Urinary bladder (tissue), 4 donors: Measurements from ENCODE around the gene POLL. TPM values are rescaled to one million over a fixed set of nuclear protein-coding genes. Genes with fewer than 3 reads are reported as not detected.

Experiments used
- DNase-seq: peaks from one replicate; pipeline ENCODE4 v3.0.0-alpha.2; 2015; ENCODE audit errors: extremely low spot score
- H3K27ac ChIP-seq: one replicate; pipeline ENCODE4 v1.5.1; 2013; ENCODE audit warnings: low read depth, mild to moderate bottlenecking, moderate library complexity
- H3K36me3 ChIP-seq: one replicate; pipeline ENCODE4 v1.6.1; 2013; ENCODE audit warnings: mild to moderate bottlenecking, moderate library complexity; ENCODE audit not compliant: insufficient read depth
- H3K4me1 ChIP-seq: one replicate; pipeline ENCODE4 v1.6.1; 2013; ENCODE audit warnings: mild to moderate bottlenecking, moderate library complexity; ENCODE audit not compliant: insufficient read depth
- H3K4me3 ChIP-seq: one replicate; pipeline ENCODE4 v1.5.1; 2013; ENCODE audit warnings: low read depth, low read length
- WGBS: extraction: QIAGEN DNeasy Blood & Tissue Kit; methylation state at CpG from one replicate; pipeline ENCODE4 v1.1.7; 2013; 5-methylcytosine and 5-hydroxymethylcytosine counted together
- polyA plus RNA-seq: library from polyadenylated mRNA; stranded (reverse); fragments of 200-250 nt; gene quantifications from one replicate; pipeline ENCODE4 v1.2.3, GENCODE V29; 2013
- total RNA-seq: library from RNA; depleted of rRNA; stranded (reverse); fragments of >200 nt; gene quantifications from one replicate; pipeline ENCODE4 v1.2.3, GENCODE V29; 2014
- donor health status: healthy with polysubstance abuse.
- donor health status: healthy.

The POLL gene
- total and polyA plus RNA-seq, 2 donors = 10.4 to 27.6 TPM

DNA sequence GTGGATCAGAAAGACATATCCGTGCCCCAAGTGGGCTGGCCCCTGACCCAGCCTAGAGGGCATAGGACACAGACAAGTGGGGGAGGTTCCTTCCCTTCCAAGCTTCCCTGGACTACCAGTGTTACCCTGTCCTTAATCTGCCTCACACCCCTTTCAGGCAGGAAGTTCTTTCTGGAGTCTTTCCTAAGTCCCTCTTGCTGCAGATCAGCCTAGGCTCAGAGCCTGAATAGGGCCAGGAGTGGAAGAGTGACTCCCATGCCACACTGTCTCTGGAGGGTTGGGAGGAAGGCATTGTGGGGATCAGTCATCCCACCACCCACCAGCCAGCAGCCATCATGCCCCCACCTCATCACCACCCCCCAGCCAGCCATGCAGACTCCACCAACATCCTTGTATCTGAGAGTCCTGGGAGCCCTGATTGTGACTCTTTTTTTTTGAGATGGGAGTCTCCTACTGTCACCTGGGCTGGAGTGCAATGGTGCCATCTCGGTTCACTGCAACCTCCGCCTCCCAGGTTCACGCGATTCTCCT is 22.6 kb downstream of the POLL start:
- H3K4me1 ChIP-seq = no peaks in the 10 kb centered on the region
- DNase-seq = no peak
- 89% methylated on average over 5 of the region's 5 CpGs for WGBS

DNA sequence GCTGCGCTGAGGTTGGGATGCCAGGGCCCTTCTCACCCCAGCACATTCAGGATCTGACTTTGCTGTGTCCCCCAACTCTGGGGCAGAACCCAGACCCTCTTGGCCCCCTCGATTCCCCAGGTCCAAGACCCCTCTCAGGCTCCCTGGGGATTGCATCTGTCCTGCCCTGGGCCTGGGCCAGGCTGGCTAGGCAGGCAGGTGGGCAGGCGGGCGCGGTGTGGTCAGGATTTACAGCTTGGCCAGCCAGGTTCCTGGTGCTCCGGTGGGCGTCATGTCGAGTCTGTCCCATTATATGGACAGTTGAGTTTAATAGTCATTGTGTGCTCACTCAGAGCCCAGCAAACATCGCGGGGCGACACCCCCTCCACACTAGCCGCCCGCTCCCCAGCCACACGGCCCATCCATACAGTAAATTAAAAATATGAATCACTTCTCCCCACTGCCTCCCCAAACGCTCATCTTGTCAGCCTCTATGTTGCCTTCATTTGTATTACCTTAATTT is 23.5 kb downstream of the POLL start:
- 84% methylated on average over 15 of the region's 15 CpGs for WGBS
- Histone ChIP-seq H3K4me1 (no peaks in the 10 kb centered on the region), H3K27ac (no peak overlapping the region), H3K4me3 (no peak overlapping the region), H3K36me3 (no peaks in the 10 kb centered on the region)
- no peak for DNase-seq

More for the DNA sequence above, 22.6 kb downstream of the POLL start:
- H3K27ac ChIP-seq = no peak overlapping the region
- H3K4me3 ChIP-seq = no peak overlapping the region
- no peaks in the 10 kb centered on the region for H3K36me3 ChIP-seq

DNA sequence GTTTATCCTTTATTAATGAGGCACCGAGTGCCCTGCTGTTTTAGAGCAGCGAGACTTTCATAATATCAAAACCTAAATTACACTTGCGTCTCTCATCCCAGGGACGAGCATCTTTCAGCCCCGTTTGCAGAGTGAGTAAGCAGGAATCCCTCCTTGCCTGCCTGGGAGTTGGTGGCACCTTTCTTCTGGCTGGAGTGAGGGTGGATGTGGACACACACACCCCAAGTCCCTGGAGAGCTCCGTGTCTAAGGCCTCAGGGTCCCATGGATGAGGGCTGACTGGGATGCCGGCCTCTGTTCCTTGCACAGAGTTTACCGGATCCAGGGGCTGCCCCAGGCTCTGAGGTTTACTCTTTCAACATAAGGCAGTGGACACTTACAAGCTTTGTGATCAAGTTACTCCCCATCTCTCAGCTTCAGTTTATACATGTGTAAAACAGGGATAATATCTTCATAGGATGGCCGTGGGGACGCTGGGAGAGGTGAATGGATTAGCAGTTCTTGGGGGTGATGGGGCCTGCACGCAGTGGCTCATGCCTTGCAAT is 24.5 kb downstream of the POLL start:
- H3K27ac ChIP-seq = no peak overlapping the region
- no peaks in the 10 kb centered on the region for H3K4me1 ChIP-seq
- H3K36me3 ChIP-seq = no peaks in the 10 kb centered on the region
- no peak for DNase-seq
- H3K4me3 ChIP-seq = no peak overlapping the region
- 57% methylated on average over 11 of the region's 11 CpGs for WGBS

DNA sequence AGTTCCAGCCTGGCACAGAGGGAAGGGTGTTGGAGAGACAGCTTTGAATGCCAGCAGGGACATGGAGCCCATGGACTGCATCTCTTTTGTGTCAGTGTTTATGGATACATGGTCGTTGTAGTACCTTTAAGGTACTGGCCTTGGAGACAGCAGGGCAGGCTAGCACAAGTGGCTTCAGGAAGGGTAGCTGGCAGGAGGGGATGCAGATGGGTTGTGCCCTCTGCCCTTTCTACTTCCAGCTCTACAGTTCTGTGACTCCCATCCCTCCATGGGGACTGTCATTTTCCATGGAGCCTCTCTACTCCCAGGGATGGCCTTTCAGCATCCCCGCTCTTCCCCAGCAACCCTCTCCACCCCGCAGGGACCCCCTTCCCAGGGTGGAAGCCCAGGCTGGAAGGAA is 25.1 kb downstream of the POLL start:
- DNase-seq = no peak
- Histone ChIP-seq H3K4me3 (no peak overlapping the region), H3K4me1 (no peaks in the 10 kb centered on the region), H3K27ac (no peak overlapping the region), H3K36me3 (no peaks in the 10 kb centered on the region)
- 63% methylated on average over 3 of the region's 3 CpGs for WGBS

DNA sequence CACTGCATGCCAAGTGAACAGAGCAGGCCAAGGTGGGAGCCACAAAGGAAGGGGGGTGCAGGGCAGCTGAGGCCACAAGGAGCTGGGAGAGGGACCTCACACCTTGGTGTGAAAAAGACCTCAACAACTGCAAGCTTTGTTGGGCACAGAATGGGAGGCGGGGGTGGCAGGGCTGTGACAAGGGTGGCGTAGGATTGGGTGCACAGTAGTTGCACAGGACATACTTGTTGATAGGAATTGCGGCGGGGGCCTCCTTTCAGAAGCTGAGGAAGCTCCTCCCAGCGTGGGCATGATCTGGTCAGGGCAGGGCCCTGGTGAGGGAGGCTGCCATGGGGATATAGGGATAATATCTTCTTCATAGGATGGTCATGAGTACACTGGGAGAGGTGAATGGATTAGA is 25.8 kb downstream of the POLL start:
- no peaks in the 10 kb centered on the region for H3K36me3 ChIP-seq
- DNase-seq = no peak
- H3K4me3 ChIP-seq = no peak overlapping the region
- WGBS = 80% methylated on average over 5 of the region's 5 CpGs
- H3K27ac ChIP-seq = no peak overlapping the region
- no peaks in the 10 kb centered on the region for H3K4me1 ChIP-seq

DNA sequence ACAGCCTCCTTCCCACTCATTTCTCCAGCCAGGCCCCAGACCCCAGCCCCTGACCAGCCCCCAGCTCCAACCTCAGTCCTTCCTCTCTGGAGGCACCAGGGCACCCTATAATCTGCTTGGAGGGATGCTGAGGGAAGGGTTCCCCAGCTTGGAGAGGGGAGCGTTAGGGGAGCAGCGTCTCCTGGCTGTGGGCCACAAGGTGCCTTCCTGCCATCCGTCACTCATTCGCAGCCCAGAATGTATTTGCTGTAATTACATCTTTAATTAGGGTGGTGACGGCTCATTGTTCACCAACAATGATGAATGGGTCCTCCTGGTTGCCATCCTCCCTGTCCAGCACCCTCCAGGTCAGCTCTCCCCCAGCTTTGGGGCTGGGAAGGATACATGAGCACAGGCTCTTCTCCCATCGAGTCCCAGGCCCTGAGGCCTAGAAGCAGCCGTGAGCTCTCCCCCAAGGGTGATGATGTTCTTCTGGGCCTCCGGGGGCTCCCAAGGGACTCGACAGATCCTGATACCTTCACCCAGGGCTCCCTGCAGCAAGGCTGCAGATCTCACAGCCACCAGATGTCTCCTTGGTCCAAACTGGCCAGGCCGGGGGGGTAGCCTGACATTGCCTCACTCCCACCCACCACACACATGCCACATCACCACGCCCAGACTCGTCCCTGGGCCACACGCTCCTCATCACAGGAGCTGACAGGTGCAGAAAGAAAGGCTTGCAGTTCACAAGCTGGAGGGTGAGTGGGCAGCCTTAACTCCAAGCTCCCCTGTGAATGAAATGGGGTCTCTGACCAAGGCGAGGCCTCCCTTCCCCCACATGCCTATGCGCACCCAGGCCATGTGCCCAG is 26.8 kb downstream of the POLL start:
- no peaks in the 10 kb centered on the region for H3K36me3 ChIP-seq
- no peak for DNase-seq
- 78% methylated on average over 15 of the region's 15 CpGs for WGBS
- no peaks in the 10 kb centered on the region for H3K4me1 ChIP-seq
- H3K27ac ChIP-seq = no peak overlapping the region
- no peak overlapping the region for H3K4me3 ChIP-seq

DNA sequence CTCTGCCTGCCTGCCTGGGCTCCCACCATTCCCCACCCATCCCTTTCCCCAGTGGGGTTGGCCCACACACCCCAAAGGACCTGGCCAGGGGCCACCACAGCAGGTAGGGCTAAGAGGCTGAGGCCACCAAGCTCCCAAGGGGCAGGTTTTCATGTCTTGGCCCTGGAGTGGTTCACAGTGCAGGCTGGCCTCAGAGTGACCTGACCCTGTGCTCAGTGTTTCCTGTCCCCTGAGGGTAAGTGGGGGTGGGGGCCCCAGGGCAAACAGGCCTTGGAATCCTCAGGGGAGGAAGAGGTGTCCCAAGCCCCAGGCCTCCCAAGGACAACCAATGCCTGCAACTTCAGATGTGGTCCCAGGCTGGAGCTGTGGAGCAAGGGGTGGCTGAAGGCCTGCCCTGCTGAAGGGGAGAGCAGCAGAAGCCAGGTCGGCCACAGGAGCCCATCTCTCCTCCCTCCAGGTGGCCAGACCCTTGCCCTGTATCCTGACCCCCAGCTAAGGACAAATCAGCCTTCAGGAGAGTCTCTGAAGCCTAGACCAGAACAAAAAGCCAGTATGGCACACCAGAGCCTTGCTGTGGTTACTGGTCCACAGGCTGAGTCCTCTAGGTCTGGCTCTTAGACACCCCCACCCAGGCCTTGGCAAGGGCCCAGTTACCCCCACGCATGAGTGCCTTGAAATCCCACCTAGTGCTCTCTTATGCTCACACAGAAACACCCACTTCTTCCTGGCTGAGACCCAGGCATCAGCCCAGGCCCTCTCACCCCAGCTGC is 27.6 kb downstream of the POLL start:
- Histone ChIP-seq H3K27ac (no peak overlapping the region), H3K36me3 (no peaks in the 10 kb centered on the region), H3K4me3 (no peak overlapping the region), H3K4me1 (no peaks in the 10 kb centered on the region)
- DNase-seq = no peak
- WGBS = 55% methylated on average over 2 of the region's 2 CpGs

DNA sequence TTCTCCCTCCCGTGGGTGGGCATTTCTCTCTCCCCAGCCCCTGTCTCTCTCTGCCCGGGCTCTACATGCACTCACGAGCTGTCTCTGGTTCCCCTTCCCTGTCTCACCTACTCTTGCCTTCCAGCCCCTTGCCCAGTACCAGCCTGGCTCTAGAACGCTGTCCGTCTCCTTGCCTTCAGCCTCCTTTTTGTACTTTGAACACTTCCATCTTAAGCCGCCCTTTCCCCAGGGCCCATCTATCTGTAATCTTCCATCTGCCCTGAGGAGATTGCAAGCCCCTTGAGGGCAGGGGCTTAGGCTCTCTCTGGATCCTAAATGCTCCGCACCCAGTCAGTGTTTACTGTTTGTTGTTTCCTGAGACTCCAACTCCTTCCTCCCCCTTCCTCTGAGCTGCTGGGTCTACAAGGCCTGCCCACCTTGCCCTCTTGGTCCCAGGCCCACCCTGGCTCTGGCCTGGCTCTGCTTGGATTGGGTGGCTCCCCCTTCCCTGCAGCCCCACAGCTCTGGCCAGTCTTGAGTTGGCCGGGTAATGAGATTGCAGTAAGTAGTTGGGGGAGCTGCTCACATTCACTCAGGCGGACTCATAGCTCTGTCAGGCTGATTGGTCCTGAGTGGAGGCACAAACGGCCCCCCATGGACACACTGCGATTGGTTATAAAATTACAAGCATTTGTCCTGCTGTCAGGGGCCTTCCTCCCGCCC is 28.3 kb downstream of the POLL start:
- Histone ChIP-seq H3K4me1 (no peaks in the 10 kb centered on the region), H3K36me3 (no peaks in the 10 kb centered on the region), H3K4me3 (no peak overlapping the region), H3K27ac (no peak overlapping the region)
- 71% methylated on average over 12 of the region's 12 CpGs for WGBS
- no peak for DNase-seq

DNA sequence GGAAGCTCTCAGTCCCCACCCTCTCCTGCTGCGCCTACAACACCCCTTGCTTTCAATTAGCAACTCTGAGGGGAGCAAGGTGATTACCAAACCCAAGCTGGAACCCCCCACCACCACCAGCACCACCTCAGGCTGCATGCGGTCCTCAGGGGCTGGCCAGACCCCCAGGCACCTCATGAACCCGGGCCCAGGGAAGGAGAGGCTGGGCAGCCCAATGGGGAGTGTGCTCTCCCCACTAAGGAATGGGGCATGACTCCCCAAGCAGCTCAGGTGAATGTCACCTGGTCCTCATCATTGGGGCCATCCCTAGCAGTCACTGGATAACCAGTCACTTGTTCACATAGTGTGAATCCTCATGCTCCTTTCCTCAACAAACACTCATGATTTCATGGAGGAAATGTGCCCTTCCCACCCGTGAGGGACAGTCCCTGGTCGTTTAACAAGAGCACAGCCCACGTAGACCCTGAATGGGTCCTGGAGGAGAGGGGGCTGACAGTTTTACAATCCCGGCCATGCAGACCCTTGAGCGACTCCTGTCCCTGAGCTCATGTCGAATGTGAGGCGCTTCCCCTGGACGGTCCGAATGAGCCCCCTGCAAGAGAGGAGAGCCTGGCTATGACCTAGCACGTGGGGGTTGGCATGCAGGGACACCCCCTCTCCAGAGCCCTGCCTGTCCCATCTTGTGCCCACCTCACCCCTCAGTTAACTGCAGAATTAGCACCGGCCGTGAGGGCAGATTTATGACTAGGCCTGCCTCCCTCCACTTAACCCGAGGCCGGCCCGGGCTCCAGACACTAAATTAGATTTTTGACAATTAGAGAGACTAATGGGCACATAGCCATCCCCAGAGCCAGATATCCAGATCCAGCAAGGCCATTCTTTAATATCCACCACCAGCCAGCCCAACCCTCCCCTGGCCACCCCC is 29.1 kb downstream of the POLL start:
- Histone ChIP-seq H3K36me3 (no peaks in the 10 kb centered on the region), H3K4me3 (no peak overlapping the region), H3K27ac (no peak overlapping the region), H3K4me1 (no peaks in the 10 kb centered on the region)
- DNase-seq = no peak
- 49% methylated on average over 18 of the region's 18 CpGs for WGBS

DNA sequence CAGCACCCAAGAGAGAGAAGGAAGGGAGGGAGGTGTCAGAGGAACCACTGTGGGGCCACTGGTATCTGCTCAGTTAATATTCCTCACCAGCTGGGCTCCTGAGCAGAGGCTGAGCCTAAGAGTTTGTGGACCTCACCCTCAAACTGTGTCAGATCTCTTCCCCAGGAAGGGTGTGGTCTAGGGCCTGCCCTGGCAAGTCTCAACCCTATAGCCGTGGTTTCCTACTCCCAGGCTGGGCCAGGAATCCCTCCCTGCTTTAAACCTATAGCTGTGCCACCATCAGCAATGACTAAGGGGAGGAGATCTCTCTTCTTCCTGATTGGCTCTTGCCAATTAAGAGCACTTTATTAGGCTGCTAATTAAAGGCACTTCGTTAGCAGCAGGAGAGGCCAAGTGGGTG is 29.9 kb downstream of the POLL start:
- Histone ChIP-seq H3K27ac (no peak overlapping the region), H3K4me1 (no peaks in the 10 kb centered on the region), H3K4me3 (no peak overlapping the region), H3K36me3 (no peaks in the 10 kb centered on the region)
- DNase-seq = no peak
- WGBS = 53% methylated on average over 2 of the region's 2 CpGs

DNA sequence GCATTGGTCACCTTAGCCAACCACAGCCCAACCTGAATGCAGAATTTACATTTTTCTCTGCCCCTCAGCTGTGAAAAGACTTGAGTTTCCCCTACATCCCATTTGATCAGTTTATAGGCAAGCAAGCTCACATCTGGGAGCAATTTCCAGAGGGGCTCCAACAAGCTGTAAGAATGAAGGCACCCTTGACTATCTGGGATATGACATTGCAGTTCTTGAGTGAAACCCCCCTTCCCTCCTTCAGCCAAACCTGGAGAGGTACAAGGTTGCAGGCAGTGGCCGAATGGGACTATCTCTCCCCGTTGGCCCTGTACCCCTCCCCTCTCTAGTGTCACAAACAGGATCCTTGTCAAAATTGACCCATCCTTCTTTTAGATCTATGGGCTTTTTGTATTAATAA is 30.5 kb downstream of the POLL start:
- 82% methylated on average over 2 of the region's 2 CpGs for WGBS
- DNase-seq = no peak
- H3K27ac ChIP-seq = no peak overlapping the region
- peaks cover under 1% of the 10 kb centered on the region for H3K36me3 ChIP-seq
- no peaks in the 10 kb centered on the region for H3K4me1 ChIP-seq
- no peak overlapping the region for H3K4me3 ChIP-seq

DNA sequence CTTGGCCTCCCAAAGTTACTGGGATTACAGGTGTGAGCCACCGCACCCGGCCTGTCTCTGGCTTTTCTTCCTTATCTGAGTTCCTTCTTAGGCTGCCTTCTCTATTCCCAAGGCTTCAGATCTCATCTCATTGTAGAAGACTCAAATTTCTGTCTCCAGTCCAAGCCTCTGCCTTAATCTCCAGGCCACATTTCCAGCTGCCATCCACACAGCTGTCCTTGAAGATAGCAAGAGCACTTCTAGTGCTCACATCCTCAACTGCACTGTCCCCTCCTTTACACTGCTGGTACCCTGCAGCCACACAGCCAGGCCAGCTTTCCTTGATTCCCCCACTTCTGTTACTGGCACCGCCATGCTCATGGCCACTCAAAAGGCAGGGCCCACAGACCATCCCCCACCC is 35.6 kb downstream of the POLL start:
- no peak overlapping the region for H3K27ac ChIP-seq
- peaks cover 4% of the 10 kb centered on the region for H3K36me3 ChIP-seq
- WGBS = 95% methylated on average over 3 of the region's 3 CpGs
- no peak overlapping the region for H3K4me3 ChIP-seq
- DNase-seq = no peak
- H3K4me1 ChIP-seq = no peaks in the 10 kb centered on the region
